Measurements from ENCODE around the gene SLC46A1.

Gene SLC46A1

GRCh38 chr17:28404007-28404406 lies 2.0 kb downstream of the SLC46A1 start:
- DNase-seq: no peak

GRCh38 chr17:28402844-28403243 lies 3.2 kb downstream of the SLC46A1 start:
- no peak for DNase-seq

GRCh38 chr17:28402224-28402630 lies 3.8 kb downstream of the SLC46A1 start:
- DNase-seq: no peak

- DNase-seq: no peak
Measured at GRCh38 chr17:28399808-28400207, 6.2 kb downstream of the SLC46A1 start.

GRCh38 chr17:28398280-28398981 lies 7.6 kb downstream of the SLC46A1 start:
- no peak for DNase-seq

- no peak for DNase-seq
Measured at GRCh38 chr17:28397687-28398279, 8.2 kb downstream of the SLC46A1 start.

- no peak for DNase-seq
Measured at GRCh38 chr17:28397275-28397674, 8.7 kb downstream of the SLC46A1 start.

GRCh38 chr17:28396635-28397239 lies 9.3 kb downstream of the SLC46A1 start:
- no peak for DNase-seq

- no peak for DNase-seq
Measured at GRCh38 chr17:28395968-28396367, 10.0 kb downstream of the SLC46A1 start.

- DNase-seq: no peak
Measured at GRCh38 chr17:28395426-28395825, 10.6 kb downstream of the SLC46A1 start.

- no peak for DNase-seq
Measured at GRCh38 chr17:28394337-28395116, 11.5 kb downstream of the SLC46A1 start.

GRCh38 chr17:28392491-28392890 lies 13.5 kb downstream of the SLC46A1 start:
- DNase-seq: no peak

GRCh38 chr17:28391401-28391800 lies 14.6 kb downstream of the SLC46A1 start:
- DNase-seq: no peak

GRCh38 chr17:28390984-28391383 lies 15.0 kb downstream of the SLC46A1 start:
- no peak for DNase-seq

- DNase-seq: no peak
Measured at GRCh38 chr17:28390563-28390962, 15.4 kb downstream of the SLC46A1 start.

- no peak for DNase-seq
Measured at GRCh38 chr17:28390141-28390540, 15.9 kb downstream of the SLC46A1 start.

GRCh38 chr17:28388106-28388505 lies 17.9 kb downstream of the SLC46A1 start:
- DNase-seq: no peak

GRCh38 chr17:28386391-28386790 lies 19.6 kb downstream of the SLC46A1 start:
- DNase-seq: no peak

- DNase-seq: no peak
Measured at GRCh38 chr17:28385406-28385805, 20.6 kb downstream of the SLC46A1 start.

- DNase-seq: no peak
Measured at GRCh38 chr17:28385037-28385400, 21.0 kb downstream of the SLC46A1 start.

GRCh38 chr17:28384281-28385036 lies 21.6 kb downstream of the SLC46A1 start:
- DNase-seq: no peak

- no peak for DNase-seq
Measured at GRCh38 chr17:28381141-28381825, 24.7 kb downstream of the SLC46A1 start.

All from NCI-H1048 (cell line).